AG20443 (cell line): ENCODE measurements around the gene PRDM11.

ENCODE experiments used
- DNase-seq: peaks from one replicate; pipeline ENCODE4 v3.0.0; 2012; ENCODE audit warnings: low spot score, mixed read lengths

Gene PRDM11

DNA sequence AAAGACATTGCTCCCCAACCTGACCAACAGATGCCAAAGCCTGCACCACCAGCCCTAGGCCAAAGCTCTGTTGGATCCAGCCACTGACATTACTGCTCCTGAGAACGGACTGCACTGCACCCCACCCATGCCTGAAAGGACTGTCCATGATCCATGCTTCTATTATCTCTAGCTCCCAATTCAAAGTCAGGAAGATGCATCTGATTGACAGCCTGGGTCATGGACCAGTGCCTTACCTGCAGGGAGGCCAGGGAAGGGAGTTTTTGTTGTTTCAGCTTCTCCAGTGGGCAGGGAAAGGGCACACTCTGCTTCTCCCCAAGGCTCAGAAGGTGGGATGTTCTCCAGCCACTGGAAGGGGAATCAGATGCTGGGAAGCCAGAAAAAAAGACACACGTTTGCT lies 4.8 kb upstream of the PRDM11 start:
- no peak for DNase-seq

DNA sequence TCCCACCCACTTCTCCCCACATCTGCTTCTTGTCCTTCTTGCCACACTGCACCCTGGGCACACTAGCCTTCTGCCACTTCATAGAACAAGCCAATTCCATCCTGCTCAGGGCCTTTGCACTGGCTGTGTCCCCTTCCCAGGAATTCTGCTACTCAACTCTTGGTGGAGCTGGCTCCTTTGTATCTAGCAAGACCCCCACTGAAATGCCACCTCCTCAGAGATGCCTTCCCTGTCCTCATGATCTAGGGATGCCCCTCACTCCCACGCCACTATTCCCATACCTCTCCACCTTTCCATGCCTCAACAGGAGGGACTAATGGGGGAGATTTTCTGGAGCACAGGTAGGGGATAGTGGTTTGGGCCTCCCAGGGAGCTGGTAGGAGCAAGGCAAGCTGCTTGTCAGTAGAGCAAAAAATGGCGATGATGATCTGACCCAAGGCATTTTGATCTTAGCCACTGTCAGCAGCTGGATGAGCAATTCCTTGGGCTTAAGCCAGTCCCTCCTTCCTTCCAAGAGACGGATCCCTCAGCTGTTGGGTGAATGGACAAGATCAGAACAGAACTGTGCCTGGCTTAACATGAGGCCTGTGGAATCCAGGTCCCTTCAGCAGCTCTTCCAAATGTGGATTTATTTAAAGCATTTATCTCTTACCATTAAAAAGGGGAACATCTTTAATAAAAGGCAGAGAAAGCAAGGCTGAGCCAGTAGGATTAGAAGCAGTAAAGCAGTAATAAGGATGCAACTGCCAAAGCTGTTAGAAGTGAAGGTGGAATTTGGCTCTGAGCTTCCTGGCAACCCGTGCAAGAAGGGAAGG lies 4.0 kb upstream of the PRDM11 start:
- peak; percentile 61 for DNase-seq

DNA sequence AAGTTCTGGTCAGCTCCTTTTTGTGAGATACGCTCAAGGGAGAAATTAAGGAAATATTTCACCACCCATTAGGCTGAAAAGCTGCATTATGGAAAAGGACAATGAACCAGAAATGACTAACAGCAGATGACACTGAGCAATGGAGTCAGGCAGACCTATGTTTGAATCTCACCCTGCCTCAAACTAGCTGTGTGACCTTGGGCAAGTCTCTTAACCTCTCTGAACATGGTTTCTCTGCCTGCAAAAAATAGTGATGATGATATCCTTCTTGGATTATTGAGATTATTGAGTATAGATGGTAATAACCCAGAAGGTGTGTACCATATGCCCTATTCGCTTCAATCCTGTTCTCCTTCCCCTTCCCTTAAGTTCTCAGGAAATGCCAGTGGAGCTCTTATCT lies 2.9 kb upstream of the PRDM11 start:
- DNase-seq, result no peak

DNA sequence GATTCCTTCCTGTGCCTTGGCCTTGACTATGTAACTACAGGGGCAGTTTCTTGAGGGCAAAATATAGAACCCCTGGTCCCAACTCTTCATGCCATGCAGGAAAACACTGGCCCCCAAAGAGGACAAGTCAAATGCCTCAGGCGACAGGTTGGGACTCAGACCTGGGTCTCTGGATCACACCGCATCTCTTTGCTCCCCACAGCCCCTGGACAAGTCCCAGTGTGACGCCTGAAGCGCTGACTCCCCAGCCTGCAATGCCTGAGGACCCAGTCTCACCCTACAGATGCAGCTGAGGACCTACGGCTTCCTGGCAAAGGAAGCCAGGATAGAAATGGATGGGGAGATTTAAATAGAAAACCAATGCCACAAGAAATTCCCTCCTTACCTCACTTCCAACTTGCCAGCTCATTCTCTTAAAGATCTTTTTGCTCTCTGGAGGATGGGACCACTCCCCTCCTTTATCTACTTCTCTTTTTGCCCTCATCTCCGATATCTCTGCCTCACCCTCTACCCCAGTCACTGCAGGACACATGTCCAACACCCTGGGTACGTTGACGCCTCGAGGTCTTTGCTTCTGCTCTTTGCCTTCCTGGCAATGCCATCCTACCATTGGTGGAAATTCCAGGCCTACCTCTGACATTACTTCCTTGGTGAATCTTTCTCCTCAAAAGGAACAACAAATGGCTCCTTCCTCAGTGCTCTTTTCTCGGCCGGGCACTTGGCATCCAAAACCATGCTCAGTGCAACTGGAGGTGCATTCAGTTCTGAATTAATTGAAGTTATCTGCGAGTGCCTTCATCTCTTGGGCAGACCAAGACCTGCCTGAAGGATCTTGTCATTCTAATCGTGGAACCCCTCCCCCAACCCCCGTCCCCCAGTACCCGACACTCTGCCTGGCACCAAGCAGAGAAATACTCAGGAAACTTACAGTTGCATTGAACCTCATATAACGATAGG lies 2.0 kb upstream of the PRDM11 start:
- DNase-seq, result no peak

DNA sequence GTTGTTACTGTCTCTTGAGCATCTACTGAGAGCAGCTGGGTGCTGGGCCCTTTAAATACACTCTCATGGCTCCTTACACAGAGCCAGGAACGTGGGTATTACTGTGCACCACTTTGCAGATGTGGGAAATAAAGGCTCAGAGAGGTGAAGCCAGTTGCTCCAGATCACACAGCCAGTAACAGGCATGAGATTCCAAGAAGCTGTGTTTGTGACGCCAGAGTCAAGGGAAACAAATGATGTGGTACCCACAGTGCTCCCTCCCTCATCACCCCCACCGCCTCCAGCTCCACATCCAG lies 1.4 kb upstream of the PRDM11 start:
- no peak for DNase-seq

DNA sequence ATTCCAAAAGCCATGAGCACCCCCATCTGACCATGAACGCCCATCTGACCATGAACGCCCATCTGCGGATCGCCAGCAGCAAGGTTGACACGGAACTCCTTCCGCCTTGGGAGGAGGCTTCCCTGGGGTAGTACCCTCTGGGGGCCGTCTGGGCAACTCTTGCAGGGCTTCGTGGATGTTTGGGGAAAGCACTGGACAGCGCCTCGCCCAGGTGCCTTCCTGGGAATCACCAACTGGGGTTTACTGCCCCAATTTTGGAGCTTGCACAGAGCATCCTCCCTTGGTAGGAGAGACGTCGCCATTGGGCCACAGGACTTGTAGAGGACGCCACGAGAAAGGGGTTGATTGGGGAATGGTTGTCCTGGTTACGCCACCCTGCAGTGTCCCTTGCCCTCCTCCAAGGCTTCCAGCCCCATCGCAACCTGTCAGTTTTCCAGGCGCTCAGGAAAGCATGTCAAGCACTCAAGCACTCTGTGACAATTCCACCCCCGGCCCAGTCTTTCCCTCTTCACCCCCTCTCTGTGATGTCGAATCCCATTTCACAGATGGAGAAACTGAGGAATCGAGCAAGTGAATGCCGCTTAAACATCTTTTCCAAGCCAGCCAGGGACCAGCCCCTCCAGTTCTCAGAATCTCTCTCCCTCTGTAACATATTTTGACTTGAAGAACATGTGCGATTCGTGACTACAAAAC lies 914 bp upstream of the PRDM11 start:
- peak; percentile 68 for DNase-seq

DNA sequence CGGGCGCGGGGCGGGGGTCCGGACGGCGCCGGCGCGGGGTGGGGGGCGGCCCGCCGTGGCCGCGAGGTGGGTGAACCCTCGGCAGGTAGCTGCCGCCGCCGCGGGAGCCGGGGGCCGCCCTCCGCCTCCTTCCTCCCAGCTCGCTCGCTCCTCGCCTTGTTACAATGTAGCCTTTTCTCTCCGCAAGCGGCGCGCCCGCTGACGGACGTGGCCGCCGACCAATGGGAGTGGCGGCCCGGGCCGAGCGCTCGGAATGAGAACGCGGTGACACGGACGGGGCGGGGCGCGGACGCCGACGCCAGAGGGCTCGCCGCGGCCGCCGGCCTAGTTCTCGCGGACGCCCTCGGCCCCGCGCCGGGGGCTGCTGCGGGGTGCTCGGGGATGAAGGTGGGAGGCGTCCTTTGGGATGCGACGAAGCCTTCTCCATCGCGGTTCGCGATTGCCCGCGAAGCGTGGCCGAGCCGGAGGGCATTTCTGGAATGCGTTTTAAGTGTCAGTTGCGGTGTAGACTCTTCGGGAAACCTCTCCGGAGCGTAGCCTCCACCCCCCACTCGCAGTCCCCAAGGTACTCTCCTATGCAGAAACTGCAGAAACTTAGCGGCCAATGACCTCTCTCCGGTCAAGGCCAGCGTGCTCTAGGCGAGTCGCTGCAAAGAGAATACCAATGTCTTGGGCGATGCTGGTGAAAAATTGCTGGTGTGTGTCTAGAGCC lies 734 bp downstream of the PRDM11 start:
- peak; percentile 99 for DNase-seq

DNA sequence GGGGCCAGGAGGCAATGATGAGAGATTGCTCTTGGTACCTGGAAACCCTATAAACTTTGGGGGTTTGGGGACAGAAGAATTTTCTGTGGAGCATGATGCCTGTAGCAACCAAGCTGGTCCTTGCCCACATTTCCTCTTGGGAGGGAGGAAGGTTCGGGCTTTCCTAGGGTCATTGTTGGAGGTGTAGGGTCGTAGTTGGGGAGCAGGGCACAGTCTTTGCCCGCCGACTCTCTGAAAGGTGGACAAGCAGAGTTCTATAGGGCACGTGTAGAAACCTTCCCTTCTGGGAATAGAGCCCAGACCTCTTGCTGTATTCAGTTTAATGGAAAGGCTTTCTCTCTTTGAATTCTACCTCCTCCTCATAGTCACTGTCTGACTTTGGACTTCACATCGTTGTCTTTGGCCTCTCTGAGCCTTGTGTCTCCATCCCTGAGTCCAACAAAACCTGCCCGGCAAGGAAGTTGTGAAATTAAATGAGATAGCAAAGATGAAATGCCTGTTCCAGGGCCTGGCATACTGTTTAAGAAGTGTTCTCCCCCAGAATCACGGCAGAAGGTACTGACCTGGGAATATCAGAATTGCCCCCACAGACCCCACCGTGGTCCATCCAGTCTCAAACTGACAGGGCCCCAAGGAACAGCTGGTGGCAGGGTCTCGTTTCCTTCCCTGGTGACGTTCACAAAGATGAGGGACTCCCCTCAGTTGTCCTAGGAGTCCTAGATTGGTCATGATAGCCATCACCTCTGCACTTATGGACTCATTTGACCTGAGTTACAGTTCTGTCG lies 1.6 kb downstream of the PRDM11 start:
- no peak for DNase-seq

DNA sequence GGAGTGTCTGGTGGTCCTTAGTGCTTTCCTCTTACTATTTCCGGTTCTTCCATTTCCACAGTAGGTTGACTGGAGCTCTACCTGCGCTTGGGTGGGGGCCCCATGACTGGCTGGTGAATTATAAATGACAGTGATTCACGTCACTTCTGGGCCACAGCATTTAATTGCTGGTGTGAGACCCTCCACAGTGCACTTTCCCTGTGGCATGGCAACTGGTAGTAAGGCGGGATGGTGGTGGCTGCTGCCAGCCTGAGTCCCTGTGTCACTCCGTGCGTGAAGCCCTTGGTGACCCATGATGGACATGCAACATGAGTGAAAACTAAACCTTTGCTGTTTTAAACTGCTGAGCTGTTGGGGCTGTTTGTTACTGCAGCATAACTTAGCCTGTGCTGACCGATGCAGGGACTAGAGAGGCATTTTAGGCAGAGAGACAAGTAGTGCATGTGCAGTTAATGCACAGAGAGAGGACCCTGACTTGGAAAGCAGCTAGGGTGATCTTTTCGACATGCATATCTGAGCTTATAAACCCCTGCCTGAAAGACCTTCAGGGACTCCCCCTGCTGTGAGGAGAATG lies 3.1 kb downstream of the PRDM11 start:
- no peak for DNase-seq

DNA sequence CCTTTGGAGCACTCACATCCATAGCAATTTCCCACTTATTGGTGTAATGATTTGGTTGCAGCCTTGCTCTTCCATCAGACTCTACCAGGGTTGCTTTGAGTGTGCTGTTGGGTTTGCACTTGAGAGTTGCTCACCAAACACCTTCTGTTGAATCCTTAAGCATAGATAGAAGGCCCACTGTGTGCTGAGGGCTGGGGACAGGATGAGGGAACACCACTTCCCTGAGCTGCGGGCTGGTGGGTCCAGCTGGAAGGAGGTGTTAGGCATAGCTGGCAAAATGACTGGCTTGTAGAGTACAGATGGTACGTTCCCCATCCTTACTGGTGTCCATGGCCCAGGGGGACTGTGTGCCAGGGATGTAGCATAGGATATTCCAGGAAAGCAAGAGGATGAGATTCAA lies 3.9 kb downstream of the PRDM11 start:
- no peak for DNase-seq

DNA sequence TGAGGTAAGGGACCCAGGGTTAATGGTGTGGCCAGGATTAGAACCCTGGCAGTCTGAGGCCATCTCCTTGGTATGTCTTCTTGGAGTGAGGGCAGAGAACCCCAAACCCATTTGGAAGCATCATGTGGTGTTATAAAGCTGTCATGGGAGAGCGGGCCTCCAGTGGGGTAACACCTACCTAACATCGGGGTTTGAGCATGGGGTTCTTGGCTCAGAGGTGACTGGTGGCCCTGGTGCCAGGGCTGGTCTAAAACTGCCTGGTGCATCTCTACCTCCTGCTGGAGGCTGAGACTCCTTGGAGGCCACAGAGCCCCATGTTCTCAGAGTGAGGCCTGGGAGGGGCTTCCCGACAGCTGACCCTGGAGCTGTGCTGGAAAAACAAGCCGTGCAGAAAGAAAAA lies 4.5 kb downstream of the PRDM11 start:
- DNase-seq, result no peak

DNA sequence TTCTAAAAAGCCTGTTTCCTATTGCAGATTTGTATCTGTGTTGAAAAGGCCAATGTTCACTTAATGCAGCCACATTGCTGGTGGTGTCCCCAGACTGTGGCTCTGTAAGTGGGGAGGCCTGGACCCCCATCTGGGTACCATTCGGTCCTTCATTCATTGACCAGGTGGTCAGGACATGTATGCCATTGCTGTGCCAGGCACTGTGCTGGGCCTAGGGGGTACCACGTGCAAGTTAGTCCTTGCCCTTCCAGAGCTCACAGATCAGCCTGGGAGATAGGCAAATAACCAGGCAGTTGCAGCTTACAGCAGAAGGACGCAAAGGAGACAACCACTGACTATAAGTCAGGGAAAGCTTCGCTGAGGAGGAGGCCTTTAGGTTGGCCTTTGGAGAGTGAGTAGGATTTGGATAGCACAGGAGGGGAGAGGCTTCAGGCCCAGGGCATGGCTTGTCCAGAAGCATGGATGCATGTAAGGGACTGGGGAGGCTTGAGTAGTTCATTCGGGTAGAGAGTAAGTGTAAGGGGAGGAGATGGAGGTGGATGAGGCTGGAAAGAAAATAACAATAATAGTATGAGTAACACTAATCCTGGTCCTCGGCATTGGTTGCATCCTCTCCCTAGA lies 5.0 kb downstream of the PRDM11 start:
- DNase-seq, result no peak

DNA sequence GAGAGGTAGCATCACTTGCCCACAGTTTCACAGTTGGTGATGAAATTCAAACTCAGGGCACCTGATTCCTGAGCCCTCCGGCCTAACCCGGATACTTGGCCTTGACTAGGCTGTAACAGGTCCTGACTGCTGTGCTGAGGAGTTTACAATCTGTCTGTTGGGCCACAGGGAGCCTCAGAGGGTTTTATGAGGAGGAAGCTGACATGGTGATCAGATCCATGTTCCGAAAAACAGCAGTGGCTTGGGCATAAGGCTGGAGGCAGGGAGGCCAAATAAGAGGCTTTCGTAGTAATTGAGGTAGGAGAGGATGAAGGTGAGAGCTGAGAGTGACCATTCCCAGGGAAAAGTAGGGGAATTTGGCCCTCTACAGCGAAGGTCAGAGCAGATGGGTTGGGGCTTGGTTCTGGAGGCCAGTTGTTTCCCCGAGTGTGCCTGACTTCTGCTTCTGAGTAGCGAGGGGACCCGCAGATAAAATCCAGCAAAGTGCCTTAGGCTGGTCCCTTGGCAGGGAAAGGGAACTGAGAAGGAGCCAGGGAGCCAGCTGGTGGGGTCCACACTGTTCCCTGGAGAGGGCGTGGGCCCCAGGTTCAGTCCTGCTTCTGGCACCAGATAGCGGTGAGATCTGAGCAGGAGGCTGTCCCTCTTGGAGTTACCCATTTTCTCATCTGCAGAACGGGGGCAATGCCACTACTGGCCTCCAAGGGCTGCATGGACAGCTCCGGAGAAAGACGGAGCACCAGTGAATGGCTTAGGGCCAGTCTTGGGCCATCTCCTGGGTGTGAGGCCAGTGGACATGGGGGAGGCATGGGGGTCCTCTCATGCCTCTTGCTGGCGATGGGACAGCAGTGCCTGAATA lies 6.5 kb downstream of the PRDM11 start:
- DNase-seq, result no peak

DNA sequence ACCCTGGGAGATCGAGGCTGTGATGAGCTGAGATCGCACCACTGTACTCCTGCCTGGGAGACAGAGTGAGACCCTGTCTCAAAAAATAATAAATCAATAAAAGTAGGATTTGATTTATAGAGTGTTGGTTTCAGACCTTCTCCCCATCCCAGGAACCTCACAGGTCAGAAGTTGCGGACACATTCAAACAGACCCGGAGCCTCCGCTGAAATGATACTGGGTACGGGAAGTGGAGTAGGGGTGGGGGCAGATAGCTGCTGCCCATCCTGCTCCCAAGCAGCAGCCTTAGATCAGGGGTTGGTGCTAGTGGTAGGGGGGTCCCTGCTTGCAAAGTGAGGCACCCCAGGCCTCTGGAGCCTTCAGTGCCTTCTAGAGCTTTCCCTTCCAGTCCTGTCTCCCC lies 7.8 kb downstream of the PRDM11 start:
- DNase-seq, result no peak

DNA sequence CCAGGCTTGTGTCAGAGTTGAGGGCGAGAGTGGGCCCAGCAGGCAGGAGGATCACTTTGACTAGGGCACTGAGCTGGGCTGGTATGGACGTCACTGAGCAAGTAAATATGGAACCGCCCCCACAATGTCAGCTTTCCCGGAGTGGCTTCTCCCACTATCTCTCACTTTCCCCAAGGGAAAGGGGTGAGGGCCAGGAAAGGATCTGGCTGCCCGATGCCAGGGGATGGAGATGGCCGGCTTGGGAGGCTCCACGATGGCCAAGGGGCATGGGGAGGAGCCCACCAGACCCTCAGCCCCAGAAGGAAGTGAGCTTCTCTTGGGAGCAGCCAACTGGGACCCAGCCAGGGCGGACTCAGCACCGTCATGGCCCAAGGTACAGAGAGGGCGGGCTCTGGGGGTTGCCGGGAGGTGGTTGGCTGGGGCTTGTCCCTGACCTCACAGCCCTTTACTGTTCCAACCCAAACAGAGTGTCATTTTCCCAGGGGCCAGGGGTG lies 8.7 kb downstream of the PRDM11 start:
- no peak for DNase-seq

DNA sequence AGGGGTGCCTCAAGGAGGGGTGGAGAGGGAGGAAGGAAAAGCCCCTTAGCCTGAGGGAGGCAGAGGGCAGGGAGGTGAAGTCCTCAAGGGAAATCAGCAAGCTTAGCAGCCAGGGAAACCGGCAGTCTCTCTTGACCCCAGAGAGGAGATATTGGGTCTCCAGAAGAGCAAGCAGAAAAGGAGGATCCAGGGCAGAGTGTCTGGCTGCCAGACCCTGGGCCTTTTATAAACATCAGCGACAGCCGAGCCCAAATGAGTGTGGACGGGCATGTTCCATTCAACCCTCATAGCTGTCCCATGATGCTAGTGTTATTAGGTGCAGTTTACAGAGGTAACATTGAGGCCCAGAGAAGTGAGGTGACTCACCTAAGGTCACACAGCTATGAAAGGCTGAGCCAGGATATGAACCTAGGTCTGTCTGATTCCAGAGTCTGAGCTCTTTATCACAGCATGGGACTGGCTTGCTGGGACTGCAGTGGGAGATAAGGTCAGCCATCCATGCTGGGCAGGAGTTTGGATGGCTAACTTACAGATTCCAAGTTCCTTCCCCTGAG lies 9.3 kb downstream of the PRDM11 start:
- DNase-seq, result no peak

DNA sequence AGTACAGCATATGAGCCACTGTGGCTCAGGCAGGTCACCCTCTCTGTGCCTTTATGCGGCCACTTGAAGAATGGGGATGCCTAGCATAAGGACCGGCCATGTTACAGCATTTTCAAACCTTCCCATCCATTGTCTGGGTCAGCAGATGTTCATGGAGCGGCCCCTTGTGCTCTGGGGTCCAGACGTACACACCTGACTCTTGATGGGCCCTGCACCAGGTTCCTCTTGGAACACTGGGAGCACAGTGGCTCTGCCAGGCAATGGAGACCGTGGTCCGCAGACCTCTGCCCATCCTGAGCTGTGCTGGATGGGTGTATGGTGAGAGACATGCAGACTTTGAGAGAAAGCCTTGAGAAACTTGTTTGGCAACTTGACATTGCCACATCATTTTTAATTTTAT lies 9.8 kb downstream of the PRDM11 start:
- DNase-seq, result no peak

DNA sequence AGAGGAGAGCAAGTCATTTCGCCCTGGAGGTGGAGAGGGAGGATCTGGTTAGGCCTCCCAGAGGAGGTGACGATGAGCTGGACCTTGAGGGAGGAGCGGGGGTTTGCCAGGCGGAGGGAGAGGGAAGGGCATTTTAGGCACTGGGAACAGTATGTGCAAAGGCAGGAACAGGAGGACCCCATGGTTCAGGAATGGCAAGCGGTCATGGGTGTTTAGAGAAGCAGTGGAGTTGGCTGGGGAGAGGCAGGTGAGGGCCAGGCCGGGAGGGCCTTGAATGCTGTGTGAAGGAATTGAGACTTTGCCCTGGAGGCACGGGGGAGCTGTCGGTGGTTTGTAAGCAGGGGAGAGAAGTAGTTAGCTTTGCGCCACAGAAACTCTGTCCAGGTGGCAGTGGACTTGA lies 10.3 kb downstream of the PRDM11 start:
- no peak for DNase-seq
